ENCODE results near the gene ME3.

- TF ChIP-seq CTCF (conservative IDR thresholded peaks at IDR 0.05; ENCODE audit: low read depth, low read length) (no peak), EZH2phosphoT487 (IDR thresholded peaks at IDR 0.05; ENCODE audit: borderline replicate concordance, low read length) (no peak)
Observed at GRCh38 chr11:86555401-86555800, 117.0 kb downstream of the ME3 start.
